WTC11 (cell line): ENCODE data around the gene EHMT1. TPM values are rescaled to one million over a fixed set of nuclear protein-coding genes. Genes with fewer than 3 reads are reported as not detected.

Experiments used
- ATAC-seq: fragments of 200-7000 bp; cut with Tn5 transposase; 2 replicates; pipeline ENCODE4 v1.10.0; 2021; ENCODE audit warnings: mild to moderate bottlenecking, moderate library complexity
- CTCF ChIA-PET: fragments of 300-600 bp; sonication (Branson Sonifier 250); formaldehyde crosslinking; loops from one replicate; lab custom pipeline; 2021; ENCODE audit warnings: antibody characterized with exemption; lab: Charles Lee
- POLR2A ChIA-PET: fragments of 350-600 bp; sonication (Branson Sonifier 250); formaldehyde crosslinking; loops from one replicate; lab custom pipeline; 2021; ENCODE audit warnings: antibody characterized with exemption; lab: Charles Lee
- DNase-seq: peaks from one replicate; pipeline ENCODE4 v3.0.0; 2021; ENCODE audit warnings: low spot score
- H3K27ac Mint-ChIP-seq: 2 replicates; pipeline ENCODE4 v1.8.0; 2021; ENCODE audit warnings: mixed read lengths
- H3K27me3 Mint-ChIP-seq: 2 replicates; pipeline ENCODE4 v1.8.0; 2021; ENCODE audit warnings: low read depth, mild to moderate bottlenecking, moderate library complexity, mixed read lengths
- H3K36me3 Mint-ChIP-seq: 2 replicates; pipeline ENCODE4 v1.8.0; 2021; ENCODE audit warnings: mixed read lengths
- H3K4me1 Mint-ChIP-seq: 2 replicates; pipeline ENCODE4 v1.8.0; 2022; ENCODE audit warnings: mixed read lengths
- H3K4me3 Mint-ChIP-seq: 2 replicates; pipeline ENCODE4 v1.8.0; 2021; ENCODE audit warnings: mild to moderate bottlenecking, moderate library complexity, mixed read lengths
- H3K9me3 Mint-ChIP-seq: 2 replicates; pipeline ENCODE4 v1.8.0; 2021; ENCODE audit warnings: mixed read lengths
- CREB1 ChIP-seq: sonication (generic); formaldehyde crosslinking; IDR thresholded peaks from 2 replicates; pipeline ENCODE4 v1.8.0; 2023; ENCODE audit warnings: mild to moderate bottlenecking, missing genetic modification reagents
- CREM ChIP-seq: sonication (generic); formaldehyde crosslinking; IDR thresholded peaks from 2 replicates; pipeline ENCODE4 v1.8.1; 2022; ENCODE audit warnings: mild to moderate bottlenecking, missing genetic modification reagents, moderate library complexity
- ELF4 ChIP-seq: sonication (generic); formaldehyde crosslinking; IDR thresholded peaks from 2 replicates; pipeline ENCODE4 v1.8.1; 2022; ENCODE audit warnings: low read depth, mild to moderate bottlenecking, moderate library complexity, missing genetic modification reagents
- FOXP1 ChIP-seq: sonication (generic); formaldehyde crosslinking; IDR thresholded peaks from 2 replicates; pipeline ENCODE4 v1.8.0; 2022; ENCODE audit warnings: missing genetic modification reagents, mild to moderate bottlenecking, moderate library complexity, borderline replicate concordance
- MYBL2 ChIP-seq: sonication (generic); formaldehyde crosslinking; IDR thresholded peaks from 2 replicates; pipeline ENCODE4 v1.8.1; 2023; ENCODE audit warnings: mild to moderate bottlenecking, moderate library complexity, missing genetic modification reagents
- NFYB ChIP-seq: sonication (generic); formaldehyde crosslinking; conservative IDR thresholded peaks from 2 replicates; pipeline ENCODE4 v1.8.0; 2022; ENCODE audit warnings: low read depth, missing genetic modification reagents
- OVOL2 ChIP-seq: fragments of 250-450 bp; sonication (Bioruptor Pico); IDR thresholded peaks from 2 replicates; pipeline ENCODE4 v1.9.0; 2021; ENCODE audit warnings: mild to moderate bottlenecking, borderline replicate concordance
- SMAD3 ChIP-seq: sonication (generic); formaldehyde crosslinking; IDR thresholded peaks from 2 replicates; pipeline ENCODE4 v1.8.0; 2022; ENCODE audit warnings: missing genetic modification reagents, mild to moderate bottlenecking, borderline replicate concordance
- SOX15 ChIP-seq: fragments of 250-450 bp; sonication (Bioruptor Pico); IDR thresholded peaks from 2 replicates; pipeline ENCODE4 v1.9.0; 2021; ENCODE audit warnings: mild to moderate bottlenecking
- TEAD4 ChIP-seq: sonication (generic); formaldehyde crosslinking; IDR thresholded peaks from 2 replicates; pipeline ENCODE4 v1.8.0; 2022; ENCODE audit warnings: mild to moderate bottlenecking, missing genetic modification reagents
- total RNA-seq: library from RNA; stranded (reverse); gene quantifications from 3 replicates; pipeline ENCODE4 v1.2.3, GENCODE V29; 2021
- TF ChIP-seq, protein P1 (sequence below): sonication (generic); formaldehyde crosslinking; IDR thresholded peaks from 2 replicates; pipeline ENCODE4 v1.8.1; 2023; ENCODE audit warnings: mild to moderate bottlenecking, missing genetic modification reagents, moderate library complexity
- TF ChIP-seq, protein P2 (sequence below): sonication (generic); formaldehyde crosslinking; IDR thresholded peaks from 2 replicates; pipeline ENCODE4 v1.8.0; 2023; ENCODE audit warnings: mild to moderate bottlenecking, missing genetic modification reagents
- TF ChIP-seq, protein P3 (sequence below): sonication (generic); formaldehyde crosslinking; IDR thresholded peaks from 2 replicates; pipeline ENCODE4 v1.8.1; 2022; ENCODE audit warnings: low read depth, mild to moderate bottlenecking, moderate library complexity, missing genetic modification reagents, borderline replicate concordance
- TF ChIP-seq, protein P4 (sequence below): sonication (generic); formaldehyde crosslinking; IDR thresholded peaks from 2 replicates; pipeline ENCODE4 v1.8.0; 2022; ENCODE audit warnings: missing genetic modification reagents
- TF ChIP-seq, protein P5 (sequence below): sonication (generic); formaldehyde crosslinking; IDR thresholded peaks from 2 replicates; pipeline ENCODE4 v1.8.0; 2022; ENCODE audit warnings: mild to moderate bottlenecking, missing genetic modification reagents
- TF ChIP-seq, protein P6 (sequence below): sonication (generic); formaldehyde crosslinking; IDR thresholded peaks from 2 replicates; pipeline ENCODE4 v1.8.1; 2022; ENCODE audit warnings: low read depth, missing genetic modification reagents, borderline replicate concordance
- TF ChIP-seq, protein P7 (sequence below): fragments of 250-450 bp; sonication (Bioruptor Pico); IDR thresholded peaks from 2 replicates; pipeline ENCODE4 v1.8.0; 2021; ENCODE audit warnings: mild to moderate bottlenecking

The EHMT1 gene
- total RNA-seq, 1 experiment from 2014 or later: 170 TPM

DNA sequence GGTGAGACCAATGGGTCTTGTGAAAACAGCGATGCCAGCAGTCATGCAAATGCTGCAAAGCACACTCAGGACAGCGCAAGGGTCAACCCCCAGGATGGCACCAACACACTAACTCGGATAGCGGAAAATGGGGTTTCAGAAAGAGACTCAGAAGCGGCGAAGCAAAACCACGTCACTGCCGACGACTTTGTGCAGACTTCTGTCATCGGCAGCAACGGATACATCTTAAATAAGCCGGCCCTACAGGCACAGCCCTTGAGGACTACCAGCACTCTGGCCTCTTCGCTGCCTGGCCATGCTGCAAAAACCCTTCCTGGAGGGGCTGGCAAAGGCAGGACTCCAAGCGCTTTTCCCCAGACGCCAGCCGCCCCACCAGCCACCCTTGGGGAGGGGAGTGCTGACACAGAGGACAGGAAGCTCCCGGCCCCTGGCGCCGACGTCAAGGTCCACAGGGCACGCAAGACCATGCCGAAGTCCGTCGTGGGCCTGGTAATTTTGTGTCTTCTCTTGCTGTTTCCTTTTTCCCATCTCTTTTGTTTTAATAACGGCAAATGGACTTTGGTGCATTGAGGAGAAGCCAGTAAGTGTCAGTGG, 98.0 kb downstream of the EHMT1 start (continued):
- TF ChIP-seq, protein P1, sequence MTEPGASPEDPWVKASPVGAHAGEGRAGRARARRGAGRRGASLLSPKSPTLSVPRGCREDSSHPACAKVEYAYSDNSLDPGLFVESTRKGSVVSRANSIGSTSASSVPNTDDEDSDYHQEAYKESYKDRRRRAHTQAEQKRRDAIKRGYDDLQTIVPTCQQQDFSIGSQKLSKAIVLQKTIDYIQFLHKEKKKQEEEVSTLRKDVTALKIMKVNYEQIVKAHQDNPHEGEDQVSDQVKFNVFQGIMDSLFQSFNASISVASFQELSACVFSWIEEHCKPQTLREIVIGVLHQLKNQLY (CRISPR knock-in tag): no peak
- no peak for TF ChIP-seq CREB1 (CRISPR knock-in tag)

DNA sequence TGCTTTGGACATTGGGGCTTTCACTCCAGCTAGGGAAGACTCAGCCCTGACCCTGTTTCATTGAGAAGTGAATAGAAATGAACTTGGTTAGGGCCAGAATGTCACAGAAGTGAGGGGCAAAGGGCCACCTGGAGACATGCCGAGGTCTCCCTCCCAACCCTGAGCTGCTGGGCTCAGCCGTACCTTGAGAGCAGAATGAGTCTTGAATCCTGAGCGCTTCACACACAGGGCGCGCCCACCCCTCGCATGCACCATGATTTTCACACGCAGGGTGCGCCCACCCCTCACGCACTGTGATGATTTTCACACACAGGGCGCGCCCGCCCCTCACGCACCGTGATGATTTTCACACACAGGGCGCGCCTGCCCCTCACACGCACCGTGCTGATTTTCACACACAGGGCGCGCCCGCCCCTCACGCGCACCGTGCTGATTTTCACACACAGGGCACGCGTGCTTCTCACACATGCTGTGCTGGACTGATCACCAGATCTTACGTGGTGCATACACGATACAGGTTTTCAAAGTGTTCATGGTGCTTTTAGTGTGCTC, 99.0 kb downstream of the EHMT1 start:
- no peak for TF ChIP-seq MYBL2 (CRISPR knock-in tag)
- no peak for TF ChIP-seq OVOL2 (CRISPR knock-in tag)
- TF ChIP-seq, protein P2, sequence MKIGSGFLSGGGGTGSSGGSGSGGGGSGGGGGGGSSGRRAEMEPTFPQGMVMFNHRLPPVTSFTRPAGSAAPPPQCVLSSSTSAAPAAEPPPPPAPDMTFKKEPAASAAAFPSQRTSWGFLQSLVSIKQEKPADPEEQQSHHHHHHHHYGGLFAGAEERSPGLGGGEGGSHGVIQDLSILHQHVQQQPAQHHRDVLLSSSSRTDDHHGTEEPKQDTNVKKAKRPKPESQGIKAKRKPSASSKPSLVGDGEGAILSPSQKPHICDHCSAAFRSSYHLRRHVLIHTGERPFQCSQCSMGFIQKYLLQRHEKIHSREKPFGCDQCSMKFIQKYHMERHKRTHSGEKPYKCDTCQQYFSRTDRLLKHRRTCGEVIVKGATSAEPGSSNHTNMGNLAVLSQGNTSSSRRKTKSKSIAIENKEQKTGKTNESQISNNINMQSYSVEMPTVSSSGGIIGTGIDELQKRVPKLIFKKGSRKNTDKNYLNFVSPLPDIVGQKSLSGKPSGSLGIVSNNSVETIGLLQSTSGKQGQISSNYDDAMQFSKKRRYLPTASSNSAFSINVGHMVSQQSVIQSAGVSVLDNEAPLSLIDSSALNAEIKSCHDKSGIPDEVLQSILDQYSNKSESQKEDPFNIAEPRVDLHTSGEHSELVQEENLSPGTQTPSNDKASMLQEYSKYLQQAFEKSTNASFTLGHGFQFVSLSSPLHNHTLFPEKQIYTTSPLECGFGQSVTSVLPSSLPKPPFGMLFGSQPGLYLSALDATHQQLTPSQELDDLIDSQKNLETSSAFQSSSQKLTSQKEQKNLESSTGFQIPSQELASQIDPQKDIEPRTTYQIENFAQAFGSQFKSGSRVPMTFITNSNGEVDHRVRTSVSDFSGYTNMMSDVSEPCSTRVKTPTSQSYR (CRISPR knock-in tag): no peak
- TF ChIP-seq SOX15 (CRISPR knock-in tag): no peak
- TF ChIP-seq, protein P3, sequence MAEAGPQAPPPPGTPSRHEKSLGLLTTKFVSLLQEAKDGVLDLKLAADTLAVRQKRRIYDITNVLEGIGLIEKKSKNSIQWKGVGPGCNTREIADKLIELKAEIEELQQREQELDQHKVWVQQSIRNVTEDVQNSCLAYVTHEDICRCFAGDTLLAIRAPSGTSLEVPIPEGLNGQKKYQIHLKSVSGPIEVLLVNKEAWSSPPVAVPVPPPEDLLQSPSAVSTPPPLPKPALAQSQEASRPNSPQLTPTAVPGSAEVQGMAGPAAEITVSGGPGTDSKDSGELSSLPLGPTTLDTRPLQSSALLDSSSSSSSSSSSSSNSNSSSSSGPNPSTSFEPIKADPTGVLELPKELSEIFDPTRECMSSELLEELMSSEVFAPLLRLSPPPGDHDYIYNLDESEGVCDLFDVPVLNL (CRISPR knock-in tag): no peak
- TF ChIP-seq CREM: no peak
- TF ChIP-seq SMAD3 (CRISPR knock-in tag): no peak
- TF ChIP-seq, protein P4, sequence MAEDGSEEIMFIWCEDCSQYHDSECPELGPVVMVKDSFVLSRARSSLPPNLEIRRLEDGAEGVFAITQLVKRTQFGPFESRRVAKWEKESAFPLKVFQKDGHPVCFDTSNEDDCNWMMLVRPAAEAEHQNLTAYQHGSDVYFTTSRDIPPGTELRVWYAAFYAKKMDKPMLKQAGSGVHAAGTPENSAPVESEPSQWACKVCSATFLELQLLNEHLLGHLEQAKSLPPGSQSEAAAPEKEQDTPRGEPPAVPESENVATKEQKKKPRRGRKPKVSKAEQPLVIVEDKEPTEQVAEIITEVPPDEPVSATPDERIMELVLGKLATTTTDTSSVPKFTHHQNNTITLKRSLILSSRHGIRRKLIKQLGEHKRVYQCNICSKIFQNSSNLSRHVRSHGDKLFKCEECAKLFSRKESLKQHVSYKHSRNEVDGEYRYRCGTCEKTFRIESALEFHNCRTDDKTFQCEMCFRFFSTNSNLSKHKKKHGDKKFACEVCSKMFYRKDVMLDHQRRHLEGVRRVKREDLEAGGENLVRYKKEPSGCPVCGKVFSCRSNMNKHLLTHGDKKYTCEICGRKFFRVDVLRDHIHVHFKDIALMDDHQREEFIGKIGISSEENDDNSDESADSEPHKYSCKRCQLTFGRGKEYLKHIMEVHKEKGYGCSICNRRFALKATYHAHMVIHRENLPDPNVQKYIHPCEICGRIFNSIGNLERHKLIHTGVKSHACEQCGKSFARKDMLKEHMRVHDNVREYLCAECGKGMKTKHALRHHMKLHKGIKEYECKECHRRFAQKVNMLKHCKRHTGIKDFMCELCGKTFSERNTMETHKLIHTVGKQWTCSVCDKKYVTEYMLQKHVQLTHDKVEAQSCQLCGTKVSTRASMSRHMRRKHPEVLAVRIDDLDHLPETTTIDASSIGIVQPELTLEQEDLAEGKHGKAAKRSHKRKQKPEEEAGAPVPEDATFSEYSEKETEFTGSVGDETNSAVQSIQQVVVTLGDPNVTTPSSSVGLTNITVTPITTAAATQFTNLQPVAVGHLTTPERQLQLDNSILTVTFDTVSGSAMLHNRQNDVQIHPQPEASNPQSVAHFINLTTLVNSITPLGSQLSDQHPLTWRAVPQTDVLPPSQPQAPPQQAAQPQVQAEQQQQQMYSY (CRISPR knock-in tag): no peak
- no peak overlapping the region for H3K4me3 Mint-ChIP-seq
- ChIA-PET POLR2A (no interaction called here), CTCF (interaction anchor here (0.6 to 1.8 kb wide), 2 partner anchors 23 to 31 kb away, joined by 3 read pairs; no protein-coding TSS in a partner anchor)
- no peak overlapping the region for H3K27ac Mint-ChIP-seq
- DNase-seq (no peak), ATAC-seq (no peak)
- H3K36me3 Mint-ChIP-seq: peaks cover 73% of the 10 kb centered on the region
- no peaks in the 10 kb centered on the region for H3K27me3 Mint-ChIP-seq
- H3K4me1 Mint-ChIP-seq: peaks cover 12% of the 10 kb centered on the region
- H3K9me3 Mint-ChIP-seq: peaks cover 31% of the 10 kb centered on the region

DNA sequence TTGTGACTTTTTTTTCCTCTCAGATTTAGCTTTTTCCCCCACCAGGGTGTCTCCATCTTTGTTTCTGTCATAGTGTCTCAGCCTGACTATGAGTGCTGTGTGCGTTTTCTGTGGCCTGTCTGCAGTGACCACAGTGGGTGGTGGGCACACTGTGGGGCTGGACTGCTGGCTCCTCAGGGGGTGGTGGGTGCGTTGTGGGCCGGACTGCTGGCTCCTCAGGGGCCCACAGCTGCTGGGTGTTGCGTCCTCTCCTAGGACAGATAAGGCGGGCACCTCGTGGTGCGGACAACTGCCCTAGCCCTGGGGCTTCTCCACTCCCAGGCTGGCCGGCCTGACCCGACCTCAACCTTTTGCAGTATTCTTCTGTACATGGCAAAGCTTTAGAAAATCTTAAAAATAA, 100.4 kb downstream of the EHMT1 start:
- H3K27me3 Mint-ChIP-seq: no peaks in the 10 kb centered on the region
- H3K27ac Mint-ChIP-seq: peak overlapping the region; percentile 63
- H3K4me3 Mint-ChIP-seq: no peak overlapping the region
- ChIA-PET CTCF (interaction anchor here (1.8 kb wide), 1 partner anchor 24 kb away, joined by 3 read pairs; no protein-coding TSS in a partner anchor), POLR2A (no interaction called here)
- H3K36me3 Mint-ChIP-seq: peaks cover 67% of the 10 kb centered on the region
- H3K4me1 Mint-ChIP-seq: peaks cover 20% of the 10 kb centered on the region
- ATAC-seq (no peak), DNase-seq (no peak)
- H3K9me3 Mint-ChIP-seq: peaks cover 31% of the 10 kb centered on the region
- TF ChIP-seq, protein P5, sequence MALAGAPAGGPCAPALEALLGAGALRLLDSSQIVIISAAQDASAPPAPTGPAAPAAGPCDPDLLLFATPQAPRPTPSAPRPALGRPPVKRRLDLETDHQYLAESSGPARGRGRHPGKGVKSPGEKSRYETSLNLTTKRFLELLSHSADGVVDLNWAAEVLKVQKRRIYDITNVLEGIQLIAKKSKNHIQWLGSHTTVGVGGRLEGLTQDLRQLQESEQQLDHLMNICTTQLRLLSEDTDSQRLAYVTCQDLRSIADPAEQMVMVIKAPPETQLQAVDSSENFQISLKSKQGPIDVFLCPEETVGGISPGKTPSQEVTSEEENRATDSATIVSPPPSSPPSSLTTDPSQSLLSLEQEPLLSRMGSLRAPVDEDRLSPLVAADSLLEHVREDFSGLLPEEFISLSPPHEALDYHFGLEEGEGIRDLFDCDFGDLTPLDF (CRISPR knock-in tag): no peak
- TF ChIP-seq TEAD4 (CRISPR knock-in tag) (no peak), NFYB (CRISPR knock-in tag) (no peak), SOX15 (CRISPR knock-in tag) (no peak), FOXP1 (CRISPR knock-in tag) (no peak), ELF4 (CRISPR knock-in tag) (no peak)
- TF ChIP-seq, protein P6, sequence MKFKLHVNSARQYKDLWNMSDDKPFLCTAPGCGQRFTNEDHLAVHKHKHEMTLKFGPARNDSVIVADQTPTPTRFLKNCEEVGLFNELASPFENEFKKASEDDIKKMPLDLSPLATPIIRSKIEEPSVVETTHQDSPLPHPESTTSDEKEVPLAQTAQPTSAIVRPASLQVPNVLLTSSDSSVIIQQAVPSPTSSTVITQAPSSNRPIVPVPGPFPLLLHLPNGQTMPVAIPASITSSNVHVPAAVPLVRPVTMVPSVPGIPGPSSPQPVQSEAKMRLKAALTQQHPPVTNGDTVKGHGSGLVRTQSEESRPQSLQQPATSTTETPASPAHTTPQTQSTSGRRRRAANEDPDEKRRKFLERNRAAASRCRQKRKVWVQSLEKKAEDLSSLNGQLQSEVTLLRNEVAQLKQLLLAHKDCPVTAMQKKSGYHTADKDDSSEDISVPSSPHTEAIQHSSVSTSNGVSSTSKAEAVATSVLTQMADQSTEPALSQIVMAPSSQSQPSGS: no peak
- TF ChIP-seq, protein P7, sequence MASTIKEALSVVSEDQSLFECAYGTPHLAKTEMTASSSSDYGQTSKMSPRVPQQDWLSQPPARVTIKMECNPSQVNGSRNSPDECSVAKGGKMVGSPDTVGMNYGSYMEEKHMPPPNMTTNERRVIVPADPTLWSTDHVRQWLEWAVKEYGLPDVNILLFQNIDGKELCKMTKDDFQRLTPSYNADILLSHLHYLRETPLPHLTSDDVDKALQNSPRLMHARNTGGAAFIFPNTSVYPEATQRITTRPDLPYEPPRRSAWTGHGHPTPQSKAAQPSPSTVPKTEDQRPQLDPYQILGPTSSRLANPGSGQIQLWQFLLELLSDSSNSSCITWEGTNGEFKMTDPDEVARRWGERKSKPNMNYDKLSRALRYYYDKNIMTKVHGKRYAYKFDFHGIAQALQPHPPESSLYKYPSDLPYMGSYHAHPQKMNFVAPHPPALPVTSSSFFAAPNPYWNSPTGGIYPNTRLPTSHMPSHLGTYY (CRISPR knock-in tag): no peak
